ENCODE measurements around the gene GAB1. TPM values are rescaled to one million over a fixed set of nuclear protein-coding genes. Genes with fewer than 3 reads are reported as not detected.

The GAB1 gene
- total and polyA plus RNA-seq, 2 of the 13 experiments (the other 11 are each of a cell fraction or from before 2014, with no cell fraction given): 8.7 to 14.7 TPM

DNA sequence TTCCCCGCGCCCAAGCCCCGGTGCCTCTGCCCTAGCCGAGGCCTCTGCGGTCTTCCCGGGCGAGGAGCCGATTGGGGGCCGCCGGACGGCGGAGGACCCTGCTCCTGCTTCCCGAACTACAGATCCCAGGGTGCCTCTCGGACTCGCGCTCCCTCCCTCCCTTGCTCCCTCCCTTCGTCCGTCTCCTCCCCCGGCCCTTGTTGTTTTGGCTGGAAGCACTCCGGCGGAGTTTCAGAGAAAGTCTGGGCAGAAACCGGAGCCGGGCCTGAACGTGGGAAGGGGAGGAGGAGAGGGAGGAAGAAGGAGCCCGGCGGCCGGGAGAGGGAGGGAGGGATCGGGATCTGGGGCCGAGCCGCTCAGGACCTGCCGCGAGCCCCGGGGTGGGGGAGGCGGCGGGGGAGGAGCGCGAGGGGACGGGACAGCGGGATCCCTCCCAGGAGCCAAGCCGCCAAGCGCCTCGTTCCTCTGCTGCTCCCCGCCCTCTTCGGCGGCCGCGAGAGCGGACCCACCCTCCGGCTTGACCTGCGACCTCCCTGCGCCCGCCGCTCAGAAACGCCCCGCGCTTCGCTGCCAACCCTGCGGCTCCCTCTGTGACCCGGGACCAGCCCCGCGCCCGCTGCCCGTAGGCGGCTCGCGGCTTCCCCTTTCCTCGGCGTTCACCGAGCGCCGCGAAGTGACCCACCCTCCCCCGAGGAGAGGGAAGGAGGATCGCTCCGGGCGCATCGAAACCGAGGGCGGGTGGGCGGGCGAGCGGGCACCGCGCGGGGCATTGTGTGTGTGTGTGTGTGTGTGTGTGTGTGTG, 496 bp upstream of the GAB1 start (continued):
- TF ChIP-seq, protein P1, sequence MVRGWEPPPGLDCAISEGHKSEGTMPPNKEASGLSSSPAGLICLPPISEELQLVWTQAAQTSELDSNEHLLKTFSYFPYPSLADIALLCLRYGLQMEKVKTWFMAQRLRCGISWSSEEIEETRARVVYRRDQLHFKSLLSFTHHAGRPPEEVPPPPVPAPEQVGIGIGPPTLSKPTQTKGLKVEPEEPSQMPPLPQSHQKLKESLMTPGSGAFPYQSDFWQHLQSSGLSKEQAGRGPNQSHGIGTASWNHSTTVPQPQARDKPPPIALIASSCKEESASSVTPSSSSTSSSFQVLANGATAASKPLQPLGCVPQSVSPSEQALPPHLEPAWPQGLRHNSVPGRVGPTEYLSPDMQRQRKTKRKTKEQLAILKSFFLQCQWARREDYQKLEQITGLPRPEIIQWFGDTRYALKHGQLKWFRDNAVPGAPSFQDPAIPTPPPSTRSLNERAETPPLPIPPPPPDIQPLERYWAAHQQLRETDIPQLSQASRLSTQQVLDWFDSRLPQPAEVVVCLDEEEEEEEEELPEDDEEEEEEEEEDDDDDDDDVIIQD (CRISPR knock-in tag; IDR thresholded peaks at IDR 0.05; ENCODE audit: low read depth): no peak
- no peak for TF ChIP-seq ZNF468 (CRISPR knock-in tag; IDR thresholded peaks at IDR 0.05)
- peak; percentile 81 for TF ChIP-seq ZNF121 (CRISPR knock-in tag; IDR thresholded peaks at IDR 0.05)
- TF ChIP-seq, protein P2, sequence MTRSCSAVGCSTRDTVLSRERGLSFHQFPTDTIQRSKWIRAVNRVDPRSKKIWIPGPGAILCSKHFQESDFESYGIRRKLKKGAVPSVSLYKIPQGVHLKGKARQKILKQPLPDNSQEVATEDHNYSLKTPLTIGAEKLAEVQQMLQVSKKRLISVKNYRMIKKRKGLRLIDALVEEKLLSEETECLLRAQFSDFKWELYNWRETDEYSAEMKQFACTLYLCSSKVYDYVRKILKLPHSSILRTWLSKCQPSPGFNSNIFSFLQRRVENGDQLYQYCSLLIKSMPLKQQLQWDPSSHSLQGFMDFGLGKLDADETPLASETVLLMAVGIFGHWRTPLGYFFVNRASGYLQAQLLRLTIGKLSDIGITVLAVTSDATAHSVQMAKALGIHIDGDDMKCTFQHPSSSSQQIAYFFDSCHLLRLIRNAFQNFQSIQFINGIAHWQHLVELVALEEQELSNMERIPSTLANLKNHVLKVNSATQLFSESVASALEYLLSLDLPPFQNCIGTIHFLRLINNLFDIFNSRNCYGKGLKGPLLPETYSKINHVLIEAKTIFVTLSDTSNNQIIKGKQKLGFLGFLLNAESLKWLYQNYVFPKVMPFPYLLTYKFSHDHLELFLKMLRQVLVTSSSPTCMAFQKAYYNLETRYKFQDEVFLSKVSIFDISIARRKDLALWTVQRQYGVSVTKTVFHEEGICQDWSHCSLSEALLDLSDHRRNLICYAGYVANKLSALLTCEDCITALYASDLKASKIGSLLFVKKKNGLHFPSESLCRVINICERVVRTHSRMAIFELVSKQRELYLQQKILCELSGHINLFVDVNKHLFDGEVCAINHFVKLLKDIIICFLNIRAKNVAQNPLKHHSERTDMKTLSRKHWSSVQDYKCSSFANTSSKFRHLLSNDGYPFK (CRISPR knock-in tag; IDR thresholded peaks at IDR 0.05; ENCODE audit: borderline replicate concordance): peak; percentile 67; the same call in 1 of the 2 replicates
- 0 out of 2 replicates have a peak, but pooled peaks have one; percentile 48 for TF ChIP-seq REL (CRISPR knock-in tag; conservative IDR thresholded peaks at IDR 0.05)
- TF ChIP-seq, protein P3, sequence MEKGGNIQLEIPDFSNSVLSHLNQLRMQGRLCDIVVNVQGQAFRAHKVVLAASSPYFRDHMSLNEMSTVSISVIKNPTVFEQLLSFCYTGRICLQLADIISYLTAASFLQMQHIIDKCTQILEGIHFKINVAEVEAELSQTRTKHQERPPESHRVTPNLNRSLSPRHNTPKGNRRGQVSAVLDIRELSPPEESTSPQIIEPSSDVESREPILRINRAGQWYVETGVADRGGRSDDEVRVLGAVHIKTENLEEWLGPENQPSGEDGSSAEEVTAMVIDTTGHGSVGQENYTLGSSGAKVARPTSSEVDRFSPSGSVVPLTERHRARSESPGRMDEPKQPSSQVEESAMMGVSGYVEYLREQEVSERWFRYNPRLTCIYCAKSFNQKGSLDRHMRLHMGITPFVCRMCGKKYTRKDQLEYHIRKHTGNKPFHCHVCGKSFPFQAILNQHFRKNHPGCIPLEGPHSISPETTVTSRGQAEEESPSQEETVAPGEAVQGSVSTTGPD (CRISPR knock-in tag; IDR thresholded peaks at IDR 0.05): no peak
- TF ChIP-seq, protein P4, sequence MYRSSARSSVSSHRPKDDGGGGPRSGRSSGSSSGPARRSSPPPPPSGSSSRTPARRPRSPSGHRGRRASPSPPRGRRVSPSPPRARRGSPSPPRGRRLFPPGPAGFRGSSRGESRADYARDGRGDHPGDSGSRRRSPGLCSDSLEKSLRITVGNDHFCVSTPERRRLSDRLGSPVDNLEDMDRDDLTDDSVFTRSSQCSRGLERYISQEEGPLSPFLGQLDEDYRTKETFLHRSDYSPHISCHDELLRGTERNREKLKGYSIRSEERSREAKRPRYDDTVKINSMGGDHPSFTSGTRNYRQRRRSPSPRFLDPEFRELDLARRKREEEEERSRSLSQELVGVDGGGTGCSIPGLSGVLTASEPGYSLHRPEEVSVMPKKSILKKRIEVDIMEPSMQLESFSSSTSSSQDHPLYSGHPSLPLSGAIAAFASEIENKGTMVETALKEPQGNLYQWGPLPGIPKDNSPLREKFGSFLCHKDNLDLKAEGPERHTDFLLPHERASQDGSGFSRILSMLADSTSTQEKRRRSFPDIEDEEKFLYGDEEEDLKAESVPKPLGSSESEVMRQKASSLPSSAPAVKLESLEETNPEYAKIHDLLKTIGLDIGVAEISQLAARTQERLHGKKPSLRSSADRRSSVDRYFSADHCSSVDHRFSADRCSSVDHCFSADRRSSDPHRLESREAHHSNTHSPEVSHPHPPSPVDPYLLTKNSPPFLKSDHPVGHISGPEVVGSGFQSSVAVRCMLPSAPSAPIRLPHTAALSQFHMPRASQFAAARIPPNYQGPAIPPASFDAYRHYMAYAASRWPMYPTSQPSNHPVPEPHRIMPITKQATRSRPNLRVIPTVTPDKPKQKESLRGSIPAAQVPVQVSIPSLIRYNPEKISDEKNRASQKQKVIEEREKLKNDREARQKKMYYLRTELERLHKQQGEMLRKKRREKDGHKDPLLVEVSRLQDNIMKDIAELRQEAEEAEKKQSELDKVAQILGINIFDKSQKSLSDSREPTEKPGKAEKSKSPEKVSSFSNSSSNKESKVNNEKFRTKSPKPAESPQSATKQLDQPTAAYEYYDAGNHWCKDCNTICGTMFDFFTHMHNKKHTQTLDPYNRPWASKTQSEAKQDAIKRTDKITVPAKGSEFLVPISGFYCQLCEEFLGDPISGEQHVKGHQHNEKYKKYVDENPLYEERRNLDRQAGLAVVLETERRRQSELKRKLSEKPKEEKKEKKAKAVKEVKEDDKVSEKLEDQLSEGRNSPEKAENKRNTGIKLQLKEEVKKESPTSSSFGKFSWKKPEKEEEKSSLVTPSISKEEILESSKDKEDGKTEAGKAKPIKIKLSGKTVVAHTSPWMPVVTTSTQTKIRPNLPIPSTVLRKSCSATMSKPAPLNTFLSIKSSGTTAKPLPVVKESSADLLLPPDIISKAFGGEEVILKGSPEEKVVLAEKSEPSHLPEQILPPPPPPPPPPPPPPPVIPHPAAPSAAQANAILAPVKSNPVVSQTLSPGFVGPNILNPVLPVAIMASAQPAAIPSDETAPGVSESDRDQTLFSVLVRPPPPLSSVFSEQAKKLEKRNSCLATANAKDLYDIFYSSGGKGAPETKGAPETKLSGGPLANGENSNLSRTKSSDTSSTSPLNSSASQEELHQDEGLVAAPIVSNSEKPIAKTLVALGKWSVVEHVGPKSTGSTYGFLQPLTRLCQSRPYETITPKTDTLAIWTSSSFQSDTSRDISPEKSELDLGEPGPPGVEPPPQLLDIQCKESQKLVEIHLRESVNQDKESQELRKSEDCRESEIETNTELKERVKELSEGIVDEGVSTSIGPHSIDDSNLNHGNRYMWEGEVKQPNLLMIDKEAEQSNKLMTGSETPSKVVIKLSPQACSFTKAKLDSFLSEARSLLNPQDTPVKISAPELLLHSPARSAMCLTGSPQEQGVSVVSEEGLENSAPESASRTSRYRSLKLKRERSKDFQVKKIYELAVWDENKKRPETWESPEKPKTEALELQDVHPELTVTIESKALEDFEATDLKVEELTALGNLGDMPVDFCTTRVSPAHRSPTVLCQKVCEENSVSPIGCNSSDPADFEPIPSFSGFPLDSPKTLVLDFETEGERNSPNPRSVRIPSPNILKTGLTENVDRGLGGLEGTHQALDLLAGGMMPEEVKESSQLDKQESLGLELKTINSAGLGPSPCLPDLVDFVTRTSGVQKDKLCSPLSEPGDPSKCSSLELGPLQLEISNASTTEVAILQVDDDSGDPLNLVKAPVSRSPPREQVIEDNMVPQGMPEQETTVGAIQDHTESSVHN (CRISPR knock-in tag; IDR thresholded peaks at IDR 0.05): no peak
- TF ChIP-seq ZNF569 (CRISPR knock-in tag; IDR thresholded peaks at IDR 0.05; ENCODE audit: borderline replicate concordance): no peak
